ENCODE measurements around the gene DHX16.

Gene DHX16

DNA sequence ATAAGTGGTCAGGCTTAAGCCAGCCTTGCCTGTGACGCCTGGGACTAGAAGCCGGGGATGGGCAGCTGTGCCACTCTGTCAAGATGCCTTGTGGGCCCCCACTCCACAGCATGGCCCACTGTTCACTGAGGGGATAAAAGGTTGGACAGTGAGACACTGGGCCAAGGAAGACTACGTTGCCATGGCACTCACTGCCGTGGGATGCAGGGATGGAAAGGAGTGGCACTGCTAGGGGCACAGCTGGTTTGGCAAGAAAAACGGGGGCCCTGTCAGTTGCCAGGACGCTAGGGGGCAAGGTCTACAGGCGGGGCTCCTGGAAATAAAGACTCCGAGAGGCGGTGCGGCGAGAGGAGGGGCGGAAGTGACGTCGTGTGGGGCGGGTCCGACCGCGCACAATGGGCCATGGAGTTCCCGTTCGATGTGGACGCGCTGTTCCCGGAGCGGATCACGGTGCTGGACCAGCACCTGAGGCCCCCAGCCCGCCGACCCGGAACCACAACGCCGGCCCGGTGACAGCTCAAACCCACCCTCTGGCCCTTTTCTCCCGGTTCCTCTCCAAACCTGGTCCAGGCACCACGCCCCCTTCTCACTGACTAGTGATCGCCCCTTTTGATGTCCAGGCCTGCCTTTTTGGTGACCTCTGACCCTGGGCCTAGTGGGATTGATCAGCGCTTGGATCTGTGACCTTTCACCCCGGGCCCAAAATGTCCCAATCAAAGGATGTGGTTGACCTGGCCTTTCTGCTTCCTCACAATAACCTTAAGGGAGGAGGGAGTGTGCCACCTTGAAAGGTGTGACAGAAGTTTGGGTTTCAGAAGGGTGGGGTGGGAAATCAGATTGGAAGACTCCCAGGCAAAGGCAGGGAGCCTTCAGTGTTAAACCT lies 46.1 kb downstream of the DHX16 start, which contains the start of gene ATAT1:
Gene ATAT1, plus strand, starts transcription at position 391 of the 883 bp plus-strand sequence.
- DNase-seq = peak; percentile 61 to 81

GRCh38 chr6:30625511-30625910 lies 47.3 kb downstream of the DHX16 start:
- no peak for DNase-seq

DNA sequence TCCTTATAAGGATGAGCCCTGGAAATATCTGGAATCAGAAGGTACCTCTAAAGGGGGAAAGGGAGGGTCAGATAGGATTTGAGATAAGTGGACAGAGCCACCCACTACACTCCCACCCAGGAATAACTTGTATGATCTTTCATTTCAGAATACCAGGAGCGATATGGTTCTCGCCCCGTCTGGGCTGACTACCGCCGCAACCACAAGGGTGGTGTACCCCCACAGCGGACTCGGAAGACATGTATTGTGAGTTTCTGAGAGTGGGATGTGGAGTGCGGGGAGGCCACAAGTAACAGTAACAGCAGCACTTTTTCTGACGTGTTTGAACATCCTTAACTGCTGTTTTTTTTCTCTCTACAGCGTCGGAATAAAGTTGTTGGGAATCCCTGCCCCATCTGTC lies 53.2 kb downstream of the DHX16 start:
- no peak for DNase-seq

DNA sequence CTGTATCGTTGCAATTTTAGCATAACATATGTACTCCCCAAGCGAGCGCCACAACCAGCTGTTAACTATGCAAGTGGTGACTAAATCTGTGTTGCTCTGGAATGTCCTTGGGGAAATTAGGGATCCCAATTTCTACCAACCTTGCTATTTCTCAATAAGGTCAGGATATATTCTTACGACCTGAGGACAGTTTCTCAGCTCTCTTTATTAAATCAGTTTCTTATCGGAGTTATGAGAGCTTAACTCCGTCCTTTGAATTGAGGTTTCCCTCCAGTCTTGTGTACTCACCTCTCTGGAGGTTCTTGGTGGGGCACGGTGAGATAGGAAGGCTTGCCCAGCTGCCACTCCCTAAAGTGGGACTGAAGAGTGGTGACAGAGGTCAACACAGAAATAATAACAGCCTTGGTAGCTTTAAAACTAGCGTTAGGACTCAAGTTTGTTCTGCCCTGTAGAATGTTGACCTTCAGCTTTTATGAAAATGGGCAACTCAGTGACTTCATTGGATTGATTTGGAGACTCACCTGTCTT lies 54.5 kb downstream of the DHX16 start:
- DNase-seq = peak in 1 of 2 experiments; percentile 7

GRCh38 chr6:30617565-30618269 lies 55.1 kb downstream of the DHX16 start, which contains the start of gene MRPS18B:
TSS of gene MRPS18B (plus strand) at chr6:30617840. CDS start at chr6:30617866, 26 bp downstream.
- DNase-seq = peak; percentile 95

DNA sequence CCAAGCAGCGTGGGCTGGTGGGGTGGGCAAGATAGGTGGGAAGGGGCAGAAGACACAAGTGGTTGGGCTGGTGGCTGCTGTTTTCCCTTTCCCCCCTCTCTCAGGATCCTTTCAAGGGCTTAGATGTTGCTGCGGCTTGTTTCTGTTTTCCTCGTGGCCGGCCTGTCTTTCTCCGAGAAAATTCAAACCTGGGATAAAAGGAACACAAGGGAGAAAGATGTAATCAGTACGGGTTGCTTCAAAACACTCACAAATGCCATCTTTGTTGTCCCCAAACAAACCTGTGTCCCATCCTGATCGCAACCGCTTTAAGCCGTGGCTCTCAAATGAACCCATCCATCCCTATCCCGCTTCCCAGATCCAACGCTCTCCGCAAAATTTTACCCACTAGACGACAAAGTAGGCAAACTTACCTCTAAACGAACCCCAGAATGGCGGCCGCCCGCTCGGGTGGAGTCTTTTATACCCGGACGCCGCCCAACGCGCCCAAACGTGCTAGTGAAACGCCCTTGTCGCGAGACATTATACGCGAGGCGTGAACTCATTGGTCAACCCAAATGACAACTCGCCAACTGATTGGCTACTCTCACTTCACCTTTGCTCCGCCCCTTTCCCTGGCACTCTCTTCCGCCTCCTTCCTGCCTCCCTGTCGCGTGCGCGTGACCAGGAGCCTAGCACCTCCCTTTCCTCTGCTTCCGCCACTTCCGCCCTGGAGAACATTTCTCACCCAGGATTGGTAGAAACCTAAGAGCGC lies 55.8 kb downstream of the DHX16 start, which contains the start of gene PPP1R10:
Gene PPP1R10, minus strand, starts transcription at position 433 of the 754 bp plus-strand sequence. CDS start 7,299 bp downstream, outside the sequence.
- DNase-seq = peak; percentile 99 to 100

DNA sequence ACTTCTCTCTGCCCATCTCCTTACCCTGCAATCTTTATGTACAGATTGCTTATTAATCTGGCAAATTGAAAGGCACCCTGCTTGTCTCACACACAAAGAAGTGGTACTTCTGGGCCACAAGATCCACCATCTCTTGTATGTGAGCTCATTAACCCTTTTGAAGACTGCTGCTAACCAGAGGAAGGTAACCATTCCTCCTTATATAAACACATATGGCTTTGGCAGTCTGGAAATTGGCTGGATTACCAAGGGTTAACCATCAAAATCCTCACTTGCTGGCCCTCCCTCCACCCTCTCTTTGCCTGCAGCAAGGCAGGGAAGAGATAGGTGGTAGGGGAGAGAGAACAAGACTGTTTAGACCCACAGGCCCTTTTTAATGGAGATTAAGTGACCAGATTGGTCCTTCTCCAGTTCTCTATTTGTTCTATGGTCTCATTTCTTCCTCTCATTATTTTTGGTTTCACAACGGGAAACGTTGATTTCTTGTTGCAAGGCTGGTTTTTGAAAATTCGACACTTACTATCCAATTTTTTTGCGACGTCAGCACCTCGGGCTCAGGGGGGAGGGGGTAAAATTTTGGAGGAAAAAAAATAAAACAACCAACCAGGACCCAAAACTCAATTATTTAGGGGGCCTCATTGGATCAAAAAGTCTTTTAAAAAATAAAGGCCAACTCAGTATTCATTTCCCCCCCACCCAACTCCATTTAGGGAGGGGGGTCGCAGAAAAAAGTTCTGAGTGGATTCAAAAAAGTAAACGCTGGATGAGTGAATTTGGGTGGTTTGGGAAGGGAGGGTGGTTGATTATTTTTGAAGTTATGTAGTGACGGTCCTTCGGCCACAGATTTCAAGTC lies 56.6 kb downstream of the DHX16 start:
- DNase-seq = peak; percentile 44 to 64

GRCh38 chr6:30615219-30615957 lies 57.4 kb downstream of the DHX16 start:
- DNase-seq = peak; percentile 60 to 77

- DNase-seq = peak; percentile 96 to 97
Observed at GRCh38 chr6:30614843-30615218, 58.0 kb downstream of the DHX16 start.

GRCh38 chr6:30614044-30614842 lies 58.6 kb downstream of the DHX16 start:
- DNase-seq = peak in 1 of 2 experiments; percentile 25

- no peak for DNase-seq
Observed at GRCh38 chr6:30613251-30614043, 59.4 kb downstream of the DHX16 start.

- DNase-seq = no peak
Observed at GRCh38 chr6:30612687-30613248, 60.0 kb downstream of the DHX16 start.

DNA sequence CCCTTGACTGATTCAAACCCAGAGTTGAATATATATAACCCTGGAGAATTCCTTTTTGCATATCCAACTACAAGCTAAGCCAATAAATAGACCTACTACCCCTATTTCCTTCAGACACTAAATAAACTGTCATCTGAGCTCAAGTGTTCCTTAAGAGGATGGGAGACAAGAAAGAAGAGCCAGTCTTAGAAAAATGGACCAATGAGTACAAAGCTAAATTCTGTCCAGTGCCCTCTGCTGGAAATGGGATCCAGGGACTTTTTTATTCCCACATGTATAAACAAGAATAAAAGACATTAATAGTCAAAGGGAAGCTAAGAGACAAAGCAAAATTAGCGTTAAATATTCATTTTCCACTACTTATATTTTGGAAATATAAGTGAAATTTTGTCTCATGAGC lies 60.6 kb downstream of the DHX16 start:
- peak in 1 of 2 experiments; percentile 11 for DNase-seq

GRCh38 chr6:30611856-30612194 lies 61.0 kb downstream of the DHX16 start:
- DNase-seq = no peak

DNA sequence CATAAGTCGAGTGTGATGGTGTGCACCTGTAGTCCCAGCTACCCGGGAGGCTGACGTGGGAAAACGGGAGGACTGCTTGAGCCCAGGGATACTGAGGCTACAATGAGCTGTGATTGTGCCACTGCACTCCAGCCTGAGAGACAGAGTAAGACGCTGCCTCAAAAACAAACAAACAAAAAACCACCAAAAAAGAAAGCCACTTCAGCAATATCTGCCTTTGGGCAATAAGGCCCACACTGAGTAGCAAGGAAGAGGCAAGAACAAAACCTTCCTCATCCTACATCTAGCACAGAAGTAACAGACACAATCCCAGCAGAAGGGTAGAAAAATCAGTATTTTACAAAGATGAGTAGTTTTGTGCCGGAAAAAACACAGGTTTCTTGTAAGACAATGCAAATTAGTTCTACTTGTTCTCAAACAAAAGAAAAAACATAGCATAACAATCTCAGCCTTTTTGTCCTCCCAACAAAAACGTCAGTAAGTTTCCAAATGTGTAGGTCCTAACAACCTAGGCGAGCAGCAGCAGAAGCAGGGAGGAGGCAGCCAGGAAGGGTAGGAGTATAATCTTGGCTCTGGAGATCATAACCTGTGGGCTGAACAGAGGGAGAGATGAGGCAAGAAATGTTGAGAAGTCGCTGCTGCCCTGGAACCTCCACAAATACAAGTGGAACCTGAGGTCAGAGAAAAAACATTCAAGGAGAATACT lies 61.5 kb downstream of the DHX16 start:
- DNase-seq = no peak

GRCh38 chr6:30610065-30610464 lies 62.7 kb downstream of the DHX16 start:
- no peak for DNase-seq

DNA sequence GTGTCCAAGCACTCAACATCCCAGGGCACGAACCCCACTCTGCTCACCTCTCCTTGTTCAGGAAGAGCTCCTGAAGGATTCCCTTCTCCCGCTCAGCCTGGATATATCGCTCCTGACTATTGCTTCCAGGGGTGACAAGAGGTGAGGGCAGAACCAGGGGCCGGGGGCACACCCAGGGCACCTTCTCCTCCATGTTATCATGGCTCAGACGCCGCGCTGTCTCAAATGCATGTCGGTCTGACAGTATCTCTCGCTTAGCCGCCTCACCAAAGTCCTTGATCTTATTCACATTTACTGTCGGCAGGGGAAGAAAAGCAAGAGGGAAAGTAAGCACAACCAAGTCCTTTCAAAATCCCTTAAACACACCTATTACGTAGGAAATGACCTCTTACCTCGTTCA lies 68.8 kb downstream of the DHX16 start:
- DNase-seq = no peak
